Measurements from ENCODE around the gene TMEM147. TPM values are rescaled to one million over a fixed set of nuclear protein-coding genes. Genes with fewer than 3 reads are reported as not detected.

Gene TMEM147
- total and polyA plus RNA-seq, 2 donors = 57.0 to 141 TPM

DNA sequence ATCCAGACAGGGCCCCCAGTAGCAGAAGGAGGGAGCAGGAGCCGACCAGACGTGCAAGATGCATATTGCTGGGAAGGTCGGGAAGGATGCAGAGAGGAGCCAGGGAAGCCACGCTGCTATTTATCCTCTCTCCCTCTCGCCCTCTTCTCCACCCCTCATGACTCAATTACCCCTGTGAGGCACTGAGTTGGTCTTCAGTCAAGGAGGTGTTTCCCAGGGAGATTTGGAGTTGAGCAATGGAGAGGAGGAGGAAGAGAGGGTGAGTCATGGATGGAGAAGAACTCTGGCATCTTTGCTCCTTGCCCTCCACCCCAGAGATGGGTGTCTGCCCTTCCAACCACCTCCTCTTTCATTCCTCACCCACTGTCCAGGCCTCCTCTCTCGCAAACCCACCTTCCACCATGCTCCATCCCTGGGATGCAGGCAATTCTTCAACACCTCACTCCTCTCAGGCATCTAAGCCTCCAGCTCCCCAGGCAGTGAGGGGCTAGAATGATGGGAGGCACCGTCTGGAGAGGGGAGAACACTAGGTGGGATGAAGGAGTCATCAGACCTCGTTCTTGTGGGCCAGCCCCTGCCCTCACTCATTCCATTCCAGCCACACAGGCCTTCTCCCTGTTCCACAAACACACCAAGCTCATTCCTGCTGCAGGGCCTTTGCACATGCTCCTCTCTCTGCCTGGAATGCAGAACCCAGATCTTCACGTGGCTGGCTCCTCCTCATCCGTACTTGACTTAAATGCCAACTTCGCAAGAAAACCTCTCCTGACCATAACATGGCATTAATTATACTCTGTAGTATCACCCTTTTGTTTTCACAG is 17.0 kb upstream of the TMEM147 start, which contains the start of gene SBSN:
Gene SBSN (minus strand): TSS at position 94 of the 821 bp plus-strand sequence. CDS start 30 bp downstream, at position 64.
- no peaks in the 10 kb centered on the region for H3K36me3 ChIP-seq (ENCODE audit: insufficient read depth)
- no peak within 1 kb of the TSS for H3K4me3 ChIP-seq (ENCODE audit: low read depth, low read length)
- H3K4me1 ChIP-seq (ENCODE audit: insufficient read depth) = no peaks in the 10 kb centered on the region
- WGBS = 76% methylated on average over 11 of the region's 11 CpGs
- H3K27ac ChIP-seq (ENCODE audit: low read depth) = no peak within 1 kb of the TSS
- DNase-seq (ENCODE audit: extremely low spot score) = no peak

DNA sequence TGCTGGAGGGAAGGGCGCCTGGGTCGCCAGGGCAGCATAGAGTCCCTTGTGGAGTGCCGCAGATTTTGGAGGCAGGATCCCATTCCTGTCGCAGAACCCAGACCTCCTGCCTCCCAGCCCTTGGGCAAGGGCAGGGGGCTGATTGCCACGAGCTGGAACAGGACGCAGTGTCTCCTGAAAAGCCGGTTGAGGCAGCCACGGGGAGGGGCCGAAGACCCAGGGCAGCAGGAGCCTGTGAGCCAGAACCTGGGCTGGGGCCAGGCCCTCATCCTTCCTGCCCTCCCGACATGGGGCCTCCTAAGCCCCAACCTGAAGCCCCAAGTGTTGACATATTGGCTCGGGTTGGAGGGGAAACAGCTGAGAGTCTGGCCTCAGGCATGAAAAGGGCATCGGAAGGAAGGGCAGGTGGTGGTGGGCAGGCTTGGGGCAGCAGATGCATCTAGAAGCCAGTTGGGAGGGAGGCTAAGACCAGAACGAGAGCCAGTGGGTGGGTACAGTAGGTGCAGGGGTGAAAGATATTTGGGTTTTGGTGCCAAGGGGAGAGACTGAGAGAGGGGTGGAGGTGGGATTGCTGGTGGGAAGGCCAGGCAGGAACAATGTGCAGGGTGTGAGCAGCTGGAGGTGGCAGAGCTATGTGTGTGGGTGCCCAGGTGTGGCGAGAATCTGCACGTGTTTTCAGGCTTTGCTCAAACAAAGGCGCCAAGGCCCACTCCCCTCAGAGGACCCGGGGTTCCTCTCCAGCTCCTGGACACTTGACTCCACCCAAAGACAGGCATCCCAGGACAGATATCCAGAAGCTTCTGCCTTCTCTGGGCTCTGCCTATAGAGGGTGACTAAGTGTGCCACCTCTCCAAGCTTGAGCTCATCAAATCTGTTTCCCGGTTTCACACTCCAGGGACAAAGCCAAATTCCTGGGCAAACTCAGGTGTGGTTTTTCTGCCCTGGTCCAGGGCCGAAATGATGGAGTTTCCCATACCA is 15.9 kb upstream of the TMEM147 start:
- H3K36me3 ChIP-seq (ENCODE audit: insufficient read depth) = no peaks in the 10 kb centered on the region
- no peak overlapping the region for H3K27ac ChIP-seq (ENCODE audit: low read depth)
- 55% methylated on average over 19 of the region's 19 CpGs for WGBS
- H3K4me3 ChIP-seq (ENCODE audit: low read depth, low read length) = no peak overlapping the region
- no peak for DNase-seq (ENCODE audit: extremely low spot score)
- no peaks in the 10 kb centered on the region for H3K4me1 ChIP-seq (ENCODE audit: insufficient read depth)

DNA sequence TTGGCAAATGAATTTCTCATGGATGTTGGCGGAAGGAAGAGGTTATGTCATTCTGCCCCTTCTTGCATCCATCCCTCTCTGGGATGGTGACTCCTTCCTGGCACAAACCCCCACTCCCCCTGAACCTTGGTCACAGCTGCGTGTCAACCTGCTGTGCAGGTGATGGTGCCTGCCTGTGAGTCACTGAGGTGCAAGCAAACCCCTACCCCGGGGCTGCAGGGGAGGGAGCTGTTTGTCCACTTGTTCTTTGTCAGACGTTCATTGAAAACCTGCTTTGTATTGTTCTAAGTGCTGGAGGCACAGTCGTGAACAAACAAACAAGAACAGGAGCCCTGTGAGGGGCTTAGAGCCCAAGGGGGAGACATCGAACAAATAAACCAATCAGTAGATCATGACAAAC is 14.1 kb upstream of the TMEM147 start:
- H3K4me1 ChIP-seq (ENCODE audit: insufficient read depth) = no peaks in the 10 kb centered on the region
- no peak overlapping the region for H3K4me3 ChIP-seq (ENCODE audit: low read depth, low read length)
- no peak overlapping the region for H3K27ac ChIP-seq (ENCODE audit: low read depth)
- WGBS = 54% methylated on average over 6 of the region's 6 CpGs
- DNase-seq (ENCODE audit: extremely low spot score) = no peak
- H3K36me3 ChIP-seq (ENCODE audit: insufficient read depth) = no peaks in the 10 kb centered on the region

DNA sequence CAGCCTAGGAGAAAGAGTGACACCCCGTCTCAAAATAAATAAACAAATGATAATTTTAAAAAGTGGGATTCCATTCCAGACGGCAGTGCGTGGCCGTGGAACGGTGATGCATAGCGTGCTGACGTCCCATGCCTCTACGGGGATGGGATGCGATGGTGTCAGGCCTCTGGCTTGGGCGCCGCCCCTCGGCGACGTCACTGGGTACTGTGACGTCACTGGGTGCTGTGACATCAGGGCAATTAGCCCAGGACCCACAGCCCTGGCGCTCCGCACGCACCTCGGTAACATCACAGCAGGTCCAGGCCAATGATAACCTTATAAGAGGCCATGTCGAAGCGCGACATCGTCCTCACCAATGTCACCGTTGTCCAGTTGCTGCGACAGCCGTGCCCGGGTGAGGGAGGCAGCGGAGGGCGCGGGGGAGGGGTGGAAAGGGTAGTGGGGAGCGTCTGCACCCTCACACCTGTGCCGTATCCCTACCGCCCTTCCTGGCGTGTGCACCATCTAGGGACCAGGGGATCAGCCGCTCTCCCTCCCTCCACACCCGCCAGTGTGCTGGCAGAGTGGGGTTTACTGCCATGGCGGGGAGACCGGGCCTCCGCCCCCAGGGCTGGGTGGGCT is 12.1 kb upstream of the TMEM147 start, which contains the start of gene GAPDHS:
Gene GAPDHS (plus strand): TSS at position 256 of the 621 bp plus-strand sequence. CDS start 72 bp downstream, at position 328.
- Histone ChIP-seq H3K4me1 (ENCODE audit: insufficient read depth) (no peaks in the 10 kb centered on the region), H3K4me3 (ENCODE audit: low read depth, low read length) (no peak within 1 kb of the TSS), H3K27ac (ENCODE audit: low read depth) (no peak within 1 kb of the TSS), H3K36me3 (ENCODE audit: insufficient read depth) (no peaks in the 10 kb centered on the region)
- WGBS = 29% methylated on average over 39 of the region's 39 CpGs
- no peak for DNase-seq (ENCODE audit: extremely low spot score)

DNA sequence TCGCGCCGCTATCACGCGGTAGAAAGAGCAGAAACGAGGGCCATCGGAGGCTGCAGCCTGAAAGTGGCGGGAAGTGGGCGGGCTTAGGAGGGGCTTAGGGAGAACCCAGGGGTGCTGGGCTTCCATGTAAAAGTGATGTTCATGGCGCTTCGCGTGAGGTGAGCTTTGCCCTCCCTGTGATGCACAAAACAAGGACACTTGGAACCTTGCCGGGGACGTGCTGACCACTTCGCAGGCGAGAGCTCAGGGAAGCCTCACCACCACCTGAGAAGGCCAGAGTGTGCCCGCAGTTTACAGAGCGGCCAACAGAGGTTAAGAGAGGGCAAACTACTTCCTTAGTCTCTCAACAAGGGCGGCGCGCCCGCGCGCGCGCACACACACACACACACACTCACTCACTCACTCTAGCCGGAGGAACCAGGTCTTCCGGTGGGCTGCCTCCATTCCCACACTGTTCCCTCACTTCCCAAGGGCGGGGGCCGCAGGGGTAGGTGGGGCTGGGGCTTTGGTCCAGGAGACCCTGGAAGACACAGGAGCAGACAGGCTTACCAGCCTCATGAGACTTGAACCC is 11.5 kb upstream of the TMEM147 start:
- 2% methylated on average over 30 of the region's 30 CpGs for WGBS
- H3K4me1 ChIP-seq (ENCODE audit: insufficient read depth) = no peaks in the 10 kb centered on the region
- H3K4me3 ChIP-seq (ENCODE audit: low read depth, low read length) = no peak overlapping the region
- no peak overlapping the region for H3K27ac ChIP-seq (ENCODE audit: low read depth)
- DNase-seq (ENCODE audit: extremely low spot score) = no peak
- H3K36me3 ChIP-seq (ENCODE audit: insufficient read depth) = no peaks in the 10 kb centered on the region

DNA sequence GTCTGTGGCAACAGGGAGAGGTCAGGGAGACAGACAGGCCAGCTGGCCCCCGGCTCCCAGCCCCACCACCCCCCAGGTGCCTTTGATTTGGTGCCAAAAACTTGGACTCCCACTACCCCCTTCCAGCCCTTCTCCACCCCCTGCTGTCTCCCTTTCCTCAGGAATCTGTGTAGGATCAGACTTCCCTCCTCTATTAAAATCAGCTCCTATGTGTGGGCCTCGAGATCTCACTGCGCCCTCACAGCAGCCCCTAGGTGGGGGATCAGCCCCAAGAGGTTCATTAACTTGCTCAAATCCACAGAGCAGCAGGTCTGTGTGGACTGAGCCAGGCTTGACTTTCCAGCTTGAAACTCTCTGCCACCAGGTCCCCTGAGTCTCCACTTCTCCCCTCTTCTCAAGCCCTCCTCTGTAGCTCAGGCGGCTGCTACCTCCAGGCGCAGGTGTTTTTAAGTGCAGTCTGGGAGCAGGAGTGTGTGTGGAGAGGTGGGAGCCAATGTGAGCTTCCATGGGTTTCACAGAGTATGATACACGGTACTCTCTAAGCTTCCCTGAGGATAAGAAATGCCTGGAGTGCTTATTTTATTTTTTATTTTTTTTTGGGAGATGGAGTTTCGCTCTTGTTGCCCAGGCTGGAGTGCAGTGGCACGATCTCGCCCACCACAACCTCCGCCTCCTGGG is 10.5 kb upstream of the TMEM147 start:
- H3K4me1 ChIP-seq (ENCODE audit: insufficient read depth) = no peaks in the 10 kb centered on the region
- no peak for DNase-seq (ENCODE audit: extremely low spot score)
- no peak overlapping the region for H3K27ac ChIP-seq (ENCODE audit: low read depth)
- H3K36me3 ChIP-seq (ENCODE audit: insufficient read depth) = no peaks in the 10 kb centered on the region
- no peak overlapping the region for H3K4me3 ChIP-seq (ENCODE audit: low read depth, low read length)
- WGBS = 65% methylated on average over 10 of the region's 10 CpGs

DNA sequence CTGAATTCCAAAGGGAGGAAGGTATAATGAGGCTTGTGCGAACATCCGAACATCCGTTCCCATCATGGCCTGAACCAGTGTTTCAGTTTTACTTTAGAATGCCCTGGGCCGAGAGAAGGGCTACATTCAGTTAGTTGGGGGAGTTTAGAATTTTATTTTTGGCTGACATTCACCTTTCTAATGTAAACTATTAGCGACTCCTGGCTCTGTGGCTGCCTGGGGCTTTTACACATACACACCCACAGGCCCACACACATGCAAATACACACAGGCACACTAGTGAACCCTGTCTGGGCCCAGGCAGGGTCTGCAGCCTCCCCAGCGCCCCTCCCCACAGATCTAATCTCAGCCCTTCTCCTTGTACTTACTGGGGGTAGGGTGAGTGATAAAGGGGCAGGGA is 6.1 kb upstream of the TMEM147 start:
- no peaks in the 10 kb centered on the region for H3K4me1 ChIP-seq (ENCODE audit: insufficient read depth)
- no peak for DNase-seq (ENCODE audit: extremely low spot score)
- 64% methylated on average over 6 of the region's 6 CpGs for WGBS
- H3K36me3 ChIP-seq (ENCODE audit: insufficient read depth) = no peaks in the 10 kb centered on the region
- H3K4me3 ChIP-seq (ENCODE audit: low read depth, low read length) = no peak overlapping the region
- no peak overlapping the region for H3K27ac ChIP-seq (ENCODE audit: low read depth)

DNA sequence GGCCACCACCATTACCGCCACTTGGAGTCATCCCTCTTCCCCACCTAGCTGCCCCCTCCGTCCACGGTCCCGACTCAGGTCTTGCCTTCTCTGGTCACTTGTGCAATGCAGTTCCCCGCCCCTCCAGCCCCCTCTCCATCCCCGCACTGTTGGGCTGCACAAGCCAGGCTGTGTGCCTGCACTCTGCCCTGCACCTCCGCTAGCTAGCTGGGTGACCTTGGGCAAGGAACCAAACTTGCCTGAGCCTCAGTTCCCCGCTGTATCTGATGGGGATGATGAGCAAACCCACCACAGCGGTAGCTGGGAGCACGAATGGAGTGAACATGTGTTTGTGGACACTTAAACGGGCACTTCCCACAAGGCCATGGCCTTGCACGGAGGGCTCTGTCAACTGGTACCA is 5.6 kb upstream of the TMEM147 start:
- Histone ChIP-seq H3K27ac (ENCODE audit: low read depth) (no peak overlapping the region), H3K4me3 (ENCODE audit: low read depth, low read length) (no peak overlapping the region), H3K36me3 (ENCODE audit: insufficient read depth) (no peaks in the 10 kb centered on the region), H3K4me1 (ENCODE audit: insufficient read depth) (no peaks in the 10 kb centered on the region)
- DNase-seq (ENCODE audit: extremely low spot score) = no peak
- 92% methylated on average over 12 of the region's 12 CpGs for WGBS

DNA sequence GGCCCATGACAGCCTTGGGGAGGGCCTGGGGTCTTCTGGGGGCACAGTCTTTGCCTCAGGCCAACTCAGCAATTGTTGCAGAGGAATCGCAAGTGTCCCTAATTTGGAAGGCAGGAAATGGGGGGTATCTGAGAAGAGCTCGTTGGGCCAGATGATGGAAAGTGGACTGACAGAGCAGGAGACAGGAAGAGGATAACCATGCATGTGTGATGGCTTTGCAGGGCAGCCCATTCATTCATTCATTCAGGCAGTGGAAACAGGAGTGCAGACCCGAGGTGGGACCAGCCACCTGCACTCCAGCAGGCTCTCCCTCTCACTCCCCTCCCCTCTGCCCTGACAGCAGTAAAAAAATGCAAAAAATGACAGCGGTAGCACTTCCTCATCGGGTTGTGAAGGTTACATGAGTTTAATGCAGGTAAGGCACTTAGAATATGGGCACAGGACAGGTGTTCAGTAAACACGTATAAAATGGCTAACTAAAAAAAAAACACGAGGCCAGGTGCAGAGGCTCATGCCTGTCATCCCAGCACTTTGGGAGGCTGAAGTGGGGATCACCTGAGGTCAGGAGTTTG is 5.0 kb upstream of the TMEM147 start:
- Histone ChIP-seq H3K27ac (ENCODE audit: low read depth) (no peak overlapping the region), H3K36me3 (ENCODE audit: insufficient read depth) (no peaks in the 10 kb centered on the region), H3K4me1 (ENCODE audit: insufficient read depth) (no peaks in the 10 kb centered on the region), H3K4me3 (ENCODE audit: low read depth, low read length) (no peak overlapping the region)
- whole genome bisulfite sequencing = 81% methylated on average over 7 of the region's 7 CpGs
- DNase-seq (ENCODE audit: extremely low spot score) = no peak

DNA sequence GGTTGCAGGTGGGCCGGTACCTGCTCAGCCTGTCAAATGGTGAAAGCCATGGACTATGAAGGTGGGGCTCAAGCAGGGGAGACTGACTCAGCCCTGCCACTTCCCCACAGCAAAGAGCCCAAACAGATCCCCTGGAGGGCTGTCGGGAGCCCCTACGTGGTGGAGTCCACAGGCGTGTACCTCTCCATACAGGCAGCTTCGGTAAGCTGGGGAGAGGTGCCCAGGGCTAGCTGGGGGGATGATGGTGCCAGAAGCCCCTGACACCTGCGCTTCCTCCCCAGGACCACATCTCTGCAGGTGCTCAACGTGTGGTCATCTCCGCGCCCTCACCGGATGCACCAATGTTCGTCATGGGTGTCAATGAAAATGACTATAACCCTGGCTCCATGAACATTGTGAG is 3.2 kb upstream of the TMEM147 start:
- DNase-seq (ENCODE audit: extremely low spot score) = no peak
- Histone ChIP-seq H3K4me1 (ENCODE audit: insufficient read depth) (no peaks in the 10 kb centered on the region), H3K27ac (ENCODE audit: low read depth) (no peak overlapping the region), H3K4me3 (ENCODE audit: low read depth, low read length) (no peak overlapping the region), H3K36me3 (ENCODE audit: insufficient read depth) (no peaks in the 10 kb centered on the region)
- 96% methylated on average over 11 of the region's 11 CpGs for WGBS

DNA sequence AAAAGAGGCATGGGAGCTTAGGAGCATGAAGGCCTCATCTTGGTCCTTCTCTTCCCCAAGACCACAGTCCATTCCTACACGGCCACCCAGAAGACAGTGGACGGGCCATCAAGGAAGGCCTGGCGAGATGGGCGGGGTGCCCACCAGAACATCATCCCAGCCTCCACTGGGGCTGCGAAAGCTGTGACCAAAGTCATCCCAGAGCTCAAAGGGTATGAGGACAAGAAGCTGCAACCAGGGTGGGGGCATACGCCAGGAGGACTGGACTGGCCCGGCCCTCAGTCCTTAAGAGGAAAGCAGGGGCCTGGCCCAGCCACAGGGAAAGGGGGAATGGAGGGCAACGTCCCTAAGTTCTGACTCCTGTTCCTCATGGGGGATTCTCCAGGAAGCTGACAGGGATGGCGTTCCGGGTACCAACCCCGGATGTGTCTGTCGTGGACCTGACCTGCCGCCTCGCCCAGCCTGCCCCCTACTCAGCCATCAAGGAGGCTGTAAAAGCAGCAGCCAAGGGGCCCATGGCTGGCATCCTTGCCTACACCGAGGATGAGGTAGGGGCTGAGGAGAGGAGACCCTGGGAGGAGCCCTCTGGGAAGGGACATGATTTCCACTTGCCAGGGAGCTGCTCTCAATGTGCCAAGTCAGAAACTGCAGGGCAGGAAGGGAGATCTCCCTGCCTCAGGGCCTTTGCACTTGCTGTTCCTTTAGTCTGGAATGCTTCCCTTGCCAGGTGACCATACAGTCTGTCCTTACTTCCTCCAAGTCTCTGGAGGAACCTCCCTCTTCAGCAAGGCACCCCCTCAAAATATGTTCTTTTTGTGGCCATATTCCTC is 1.9 kb upstream of the TMEM147 start:
- Histone ChIP-seq H3K4me1 (ENCODE audit: insufficient read depth) (no peaks in the 10 kb centered on the region), H3K4me3 (ENCODE audit: low read depth, low read length) (no peak overlapping the region), H3K36me3 (ENCODE audit: insufficient read depth) (no peaks in the 10 kb centered on the region), H3K27ac (ENCODE audit: low read depth) (no peak overlapping the region)
- 94% methylated on average over 15 of the region's 15 CpGs for WGBS
- no peak for DNase-seq (ENCODE audit: extremely low spot score)
